ENCODE measurements around the gene ZNF862. TPM values are rescaled to one million over a fixed set of nuclear protein-coding genes. Genes with fewer than 3 reads are reported as not detected.

The ZNF862 gene
- total RNA-seq, 2 donors from 2014 or later = 8.3 to 15.6 TPM

GRCh38 chr7:149796287-149796860 lies 41.8 kb upstream of the ZNF862 start:
- no peak overlapping the region for H3K27ac Mint-ChIP-seq
- Histone ChIP-seq H3K4me1 (ENCODE audit: control insufficient read depth, insufficient read depth, low read length) (no peaks in the 10 kb centered on the region), H3K9me3 (ENCODE audit: control insufficient read depth, low read length) (no peaks in the 10 kb centered on the region), H3K27me3 (ENCODE audit: control insufficient read depth, insufficient read depth, low read length, poor library complexity, severe bottlenecking) (no peaks in the 10 kb centered on the region), H3K36me3 (ENCODE audit: control insufficient read depth, insufficient read depth, low read length) (no peaks in the 10 kb centered on the region), H3K4me3 (ENCODE audit: low read length) (no peak overlapping the region), H3K27ac (ENCODE audit: low read depth, low read length) (no peak overlapping the region), H3K9ac (ENCODE audit: extremely low read depth, low read length, poor library complexity, severe bottlenecking) (no peak overlapping the region)
- peak; percentile 71 for DNase-seq
- 94 to 99% methylated on average over 12 to 19 of the region's 19 CpGs for WGBS, 2 experiments (ENCODE audit: insufficient coverage in 1 of 2, insufficient read length in 1 of 2)
- no peaks in the 10 kb centered on the region for H3K4me1 Mint-ChIP-seq
- H3K36me3 Mint-ChIP-seq (ENCODE audit: low read depth) = no peaks in the 10 kb centered on the region
- peak; percentile 50 for TF ChIP-seq CTCF (conservative IDR thresholded peaks at IDR 0.05)
- H3K27me3 Mint-ChIP-seq (ENCODE audit: insufficient read depth) = peaks cover 28% of the 10 kb centered on the region
- H3K4me3 Mint-ChIP-seq = no peak overlapping the region
- no peaks in the 10 kb centered on the region for H3K9me3 Mint-ChIP-seq

- Mint-ChIP-seq H3K36me3 (ENCODE audit: low read depth) (no peaks in the 10 kb centered on the region), H3K27me3 (ENCODE audit: insufficient read depth) (peaks cover 20% of the 10 kb centered on the region), H3K27ac (no peak overlapping the region), H3K4me3 (no peak overlapping the region), H3K4me1 (no peaks in the 10 kb centered on the region), H3K9me3 (no peaks in the 10 kb centered on the region)
- no peak overlapping the region for H3K9ac ChIP-seq (ENCODE audit: extremely low read depth, low read length, poor library complexity, severe bottlenecking)
- no peak overlapping the region for H3K27ac ChIP-seq (ENCODE audit: low read depth, low read length)
- H3K4me1 ChIP-seq (ENCODE audit: control insufficient read depth, insufficient read depth, low read length) = no peaks in the 10 kb centered on the region
- no peak overlapping the region for H3K4me3 ChIP-seq (ENCODE audit: low read length)
- no peaks in the 10 kb centered on the region for H3K27me3 ChIP-seq (ENCODE audit: control insufficient read depth, insufficient read depth, low read length, poor library complexity, severe bottlenecking)
- 87 to 91% methylated on average over 6 to 7 of the region's 7 CpGs for WGBS, 2 experiments (ENCODE audit: insufficient coverage in 1 of 2, insufficient read length in 1 of 2)
- no peak for TF ChIP-seq CTCF (conservative IDR thresholded peaks at IDR 0.05)
- H3K36me3 ChIP-seq (ENCODE audit: control insufficient read depth, insufficient read depth, low read length) = no peaks in the 10 kb centered on the region
- H3K9me3 ChIP-seq (ENCODE audit: control insufficient read depth, low read length) = no peaks in the 10 kb centered on the region
- DNase-seq = no peak
These were observed 40.4 kb upstream of the ZNF862 start for GRCh38 chr7:149797771-149798170.

- H3K27me3 Mint-ChIP-seq (ENCODE audit: insufficient read depth) = peaks cover 5% of the 10 kb centered on the region
- Histone ChIP-seq H3K27ac (ENCODE audit: low read depth, low read length) (no peak overlapping the region), H3K9me3 (ENCODE audit: control insufficient read depth, low read length) (no peaks in the 10 kb centered on the region), H3K9ac (ENCODE audit: extremely low read depth, low read length, poor library complexity, severe bottlenecking) (no peak overlapping the region), H3K27me3 (ENCODE audit: control insufficient read depth, insufficient read depth, low read length, poor library complexity, severe bottlenecking) (no peaks in the 10 kb centered on the region), H3K36me3 (ENCODE audit: control insufficient read depth, insufficient read depth, low read length) (no peaks in the 10 kb centered on the region), H3K4me3 (ENCODE audit: low read length) (no peak overlapping the region), H3K4me1 (ENCODE audit: control insufficient read depth, insufficient read depth, low read length) (no peaks in the 10 kb centered on the region)
- H3K4me1 Mint-ChIP-seq = no peaks in the 10 kb centered on the region
- H3K9me3 Mint-ChIP-seq = no peaks in the 10 kb centered on the region
- H3K36me3 Mint-ChIP-seq (ENCODE audit: low read depth) = no peaks in the 10 kb centered on the region
- 69 to 80% methylated on average over 1 to 8 of the region's 8 CpGs for WGBS, 2 experiments (ENCODE audit: insufficient coverage in 1 of 2, insufficient read length in 1 of 2)
- DNase-seq = peak; percentile 91
- H3K27ac Mint-ChIP-seq = no peak overlapping the region
- TF ChIP-seq CTCF (conservative IDR thresholded peaks at IDR 0.05) = peak; percentile 83
- no peak overlapping the region for H3K4me3 Mint-ChIP-seq
These were observed 38.6 kb upstream of the ZNF862 start for GRCh38 chr7:149799397-149800168.

All from endodermal cell (in vitro differentiated cells).